Measurements from ENCODE around the gene DOCK6.
A peak's percentile ranks its signal among the peaks of the same experiment; 100 is the strongest.

The DOCK6 gene

GRCh38 chr19:11203194-11204075 lies 58.9 kb downstream of the DOCK6 start:
- DNase-seq = peak; percentile 87 to 96
- Histone ChIP-seq H3K27ac (peak overlapping the region; percentile 94 to 98), H3K27me3 (no peaks in the 10 kb centered on the region), H3K36me3 (peaks cover 0 to 27% (median 10%) of the 10 kb centered on the region in 3 donors), H3K4me1 (peaks cover 0 to 56% (median 39%) of the 10 kb centered on the region in 4 donors), H3K4me3 (peak overlapping the region; percentile 18 to 30), H3K9me3 (no peaks in the 10 kb centered on the region)
- TF ChIP-seq, protein P1, sequence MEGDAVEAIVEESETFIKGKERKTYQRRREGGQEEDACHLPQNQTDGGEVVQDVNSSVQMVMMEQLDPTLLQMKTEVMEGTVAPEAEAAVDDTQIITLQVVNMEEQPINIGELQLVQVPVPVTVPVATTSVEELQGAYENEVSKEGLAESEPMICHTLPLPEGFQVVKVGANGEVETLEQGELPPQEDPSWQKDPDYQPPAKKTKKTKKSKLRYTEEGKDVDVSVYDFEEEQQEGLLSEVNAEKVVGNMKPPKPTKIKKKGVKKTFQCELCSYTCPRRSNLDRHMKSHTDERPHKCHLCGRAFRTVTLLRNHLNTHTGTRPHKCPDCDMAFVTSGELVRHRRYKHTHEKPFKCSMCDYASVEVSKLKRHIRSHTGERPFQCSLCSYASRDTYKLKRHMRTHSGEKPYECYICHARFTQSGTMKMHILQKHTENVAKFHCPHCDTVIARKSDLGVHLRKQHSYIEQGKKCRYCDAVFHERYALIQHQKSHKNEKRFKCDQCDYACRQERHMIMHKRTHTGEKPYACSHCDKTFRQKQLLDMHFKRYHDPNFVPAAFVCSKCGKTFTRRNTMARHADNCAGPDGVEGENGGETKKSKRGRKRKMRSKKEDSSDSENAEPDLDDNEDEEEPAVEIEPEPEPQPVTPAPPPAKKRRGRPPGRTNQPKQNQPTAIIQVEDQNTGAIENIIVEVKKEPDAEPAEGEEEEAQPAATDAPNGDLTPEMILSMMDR (IDR thresholded peaks at IDR 0.05) = peak; percentile 89 to 97
- intact Hi-C loops (cut with DNase I; ENCODE audit: low total_unique reads) = loop anchor here (2.0 to 5.0 kb wide), 2 partner anchors 67 to 116 kb away; partner anchors contain the start of gene LDLR

GRCh38 chr19:11202488-11203193 lies 59.7 kb downstream of the DOCK6 start:
- DNase-seq = no peak
- Histone ChIP-seq H3K4me3 (peak overlapping the region in 1 of 2 donors; percentile 30), H3K27ac (peak overlapping the region; percentile 94 to 98), H3K27me3 (no peaks in the 10 kb centered on the region), H3K36me3 (peaks cover 0 to 19% (median 10%) of the 10 kb centered on the region in 3 donors), H3K9me3 (no peaks in the 10 kb centered on the region), H3K4me1 (peaks cover 0 to 63% (median 46%) of the 10 kb centered on the region in 4 donors)
- TF ChIP-seq, protein P1 (IDR thresholded peaks at IDR 0.05) = no peak
- intact Hi-C loops (cut with DNase I; ENCODE audit: low total_unique reads) = loop anchor here (5.0 kb wide), 1 partner anchor 115 kb away; the partner anchor contains the start of gene LDLR

- intact Hi-C loops (cut with DNase I; ENCODE audit: low total_unique reads) = loop anchor here (5.0 kb wide), 1 partner anchor 114 kb away; the partner anchor contains the start of gene LDLR
- Histone ChIP-seq H3K36me3 (peaks cover 0 to 13% (median 10%) of the 10 kb centered on the region in 3 donors), H3K27me3 (no peaks in the 10 kb centered on the region), H3K27ac (peak overlapping the region; percentile 94 to 98), H3K4me1 (peaks cover 0 to 63% (median 46%) of the 10 kb centered on the region in 4 donors), H3K9me3 (no peaks in the 10 kb centered on the region), H3K4me3 (no peak overlapping the region)
- no peak for DNase-seq
- TF ChIP-seq, protein P1 (IDR thresholded peaks at IDR 0.05) = no peak
Observed at GRCh38 chr19:11201791-11202190, 60.5 kb downstream of the DOCK6 start.

GRCh38 chr19:11200931-11201330 lies 61.4 kb downstream of the DOCK6 start:
- intact Hi-C loops (cut with DNase I; ENCODE audit: low total_unique reads) = loop anchor here (5.0 kb wide), 1 partner anchor 114 kb away; the partner anchor contains the start of gene LDLR
- Histone ChIP-seq H3K9me3 (no peaks in the 10 kb centered on the region), H3K27me3 (no peaks in the 10 kb centered on the region), H3K4me1 (peaks cover 0 to 67% (median 46%) of the 10 kb centered on the region in 4 donors), H3K27ac (peak overlapping the region; percentile 94 to 98), H3K4me3 (no peak overlapping the region), H3K36me3 (peaks cover 0 to 13% (median 10%) of the 10 kb centered on the region in 3 donors)
- TF ChIP-seq, protein P1 (IDR thresholded peaks at IDR 0.05) = no peak
- DNase-seq = no peak

GRCh38 chr19:11200015-11200574 lies 62.2 kb downstream of the DOCK6 start:
- Histone ChIP-seq H3K4me1 (peaks cover 0 to 71% (median 48%) of the 10 kb centered on the region in 4 donors), H3K9me3 (no peaks in the 10 kb centered on the region), H3K4me3 (no peak overlapping the region), H3K27me3 (no peaks in the 10 kb centered on the region), H3K27ac (peak overlapping the region; percentile 94 to 98), H3K36me3 (peaks cover 3 to 18% (median 14%) of the 10 kb centered on the region in 3 donors)
- intact Hi-C loops (cut with DNase I; ENCODE audit: low total_unique reads) = loop anchor here (5.0 kb wide), 1 partner anchor 113 kb away; the partner anchor contains the start of gene LDLR
- TF ChIP-seq, protein P1 (IDR thresholded peaks at IDR 0.05) = no peak
- DNase-seq = no peak
